Measurements from ENCODE around the gene NDUFA8. TPM values are rescaled to one million over a fixed set of nuclear protein-coding genes. Genes with fewer than 3 reads are reported as not detected.

NDUFA8 gene
- polyA plus RNA-seq, 1 experiment, result 52.4 TPM

- Histone ChIP-seq H3K4me3 (ENCODE audit: low read depth, low read length) (no peak overlapping the region), H3K27me3 (ENCODE audit: control insufficient read depth, insufficient read depth, low read length) (peaks cover 3% of the 10 kb centered on the region), H3K36me3 (ENCODE audit: control insufficient read depth, insufficient read depth, low read length) (no peaks in the 10 kb centered on the region)
- no peak for DNase-seq (ENCODE audit: low read depth)
- CTCF ChIA-PET, result interaction anchor here (1.5 to 1.6 kb wide), 2 partner anchors 16 to 186 kb away, joined by 4 to 6 read pairs; no protein-coding TSS in a partner anchor
- POLR2A ChIA-PET, result no interaction called here
- TF ChIP-seq CTCF (IDR thresholded peaks at IDR 0.05; ENCODE audit: insufficient read depth, low read depth, low read length), result no peak
Observed at GRCh38 chr9:122164286-122164685, 4.7 kb upstream of the NDUFA8 start.

GRCh38 chr9:122162415-122162814 lies 2.8 kb upstream of the NDUFA8 start:
- H3K4me3 ChIP-seq (ENCODE audit: low read depth, low read length), result no peak overlapping the region
- no peak for TF ChIP-seq CTCF (IDR thresholded peaks at IDR 0.05; ENCODE audit: insufficient read depth, low read depth, low read length)
- ChIA-PET POLR2A (no interaction called here), CTCF (no interaction called here)
- no peaks in the 10 kb centered on the region for H3K36me3 ChIP-seq (ENCODE audit: control insufficient read depth, insufficient read depth, low read length)
- H3K27me3 ChIP-seq (ENCODE audit: control insufficient read depth, insufficient read depth, low read length), result peaks cover 3% of the 10 kb centered on the region
- DNase-seq (ENCODE audit: low read depth), result no peak

GRCh38 chr9:122159925-122160246 lies 307 bp upstream of the NDUFA8 start:
- Histone ChIP-seq H3K27me3 (ENCODE audit: control insufficient read depth, insufficient read depth, low read length) (peaks cover 2% of the 10 kb centered on the region; the same call in 1 of the 2 replicates), H3K4me3 (ENCODE audit: low read depth, low read length) (peak overlapping the region; percentile 98), H3K36me3 (ENCODE audit: control insufficient read depth, insufficient read depth, low read length) (no peaks in the 10 kb centered on the region)
- POLR2A ChIA-PET, result interaction anchor here (0.5 kb wide), 1 partner anchor 15 kb away, joined by 3 read pairs; no protein-coding TSS in a partner anchor
- CTCF ChIA-PET, result interaction anchor here (1.1 kb wide), 1 partner anchor 14 kb away, joined by 5 read pairs; no protein-coding TSS in a partner anchor
- DNase-seq (ENCODE audit: low read depth), result no peak
- TF ChIP-seq CTCF (IDR thresholded peaks at IDR 0.05; ENCODE audit: insufficient read depth, low read depth, low read length), result no peak

- Histone ChIP-seq H3K36me3 (ENCODE audit: control insufficient read depth, insufficient read depth, low read length) (no peaks in the 10 kb centered on the region), H3K4me3 (ENCODE audit: low read depth, low read length) (no peak overlapping the region), H3K27me3 (ENCODE audit: control insufficient read depth, insufficient read depth, low read length) (no peaks in the 10 kb centered on the region; the same call in 1 of the 2 replicates)
- ChIA-PET CTCF (interaction anchor here (0.9 to 3.0 kb wide), 6 partner anchors 10 to 33 kb away, joined by 3 to 8 read pairs (median 4); no protein-coding TSS in a partner anchor), POLR2A (interaction anchor here (0.7 kb wide), 1 partner anchor 267 kb away, joined by 3 read pairs; no protein-coding TSS in a partner anchor)
- TF ChIP-seq CTCF (IDR thresholded peaks at IDR 0.05; ENCODE audit: insufficient read depth, low read depth, low read length), result peak; percentile 57
- no peak for DNase-seq (ENCODE audit: low read depth)
Observed at GRCh38 chr9:122158202-122158601, 1.4 kb downstream of the NDUFA8 start.

GRCh38 chr9:122155796-122156195 lies 3.8 kb downstream of the NDUFA8 start:
- ChIA-PET POLR2A (no interaction called here), CTCF (interaction anchor here (0.6 to 3.0 kb wide), 3 partner anchors 11 to 34 kb away, joined by 3 to 8 read pairs (median 3); no protein-coding TSS in a partner anchor)
- H3K36me3 ChIP-seq (ENCODE audit: control insufficient read depth, insufficient read depth, low read length), result peaks cover 1% of the 10 kb centered on the region; the same call in 1 of the 2 replicates
- H3K4me3 ChIP-seq (ENCODE audit: low read depth, low read length), result no peak overlapping the region
- no peaks in the 10 kb centered on the region for H3K27me3 ChIP-seq (ENCODE audit: control insufficient read depth, insufficient read depth, low read length)
- no peak for TF ChIP-seq CTCF (IDR thresholded peaks at IDR 0.05; ENCODE audit: insufficient read depth, low read depth, low read length)
- no peak for DNase-seq (ENCODE audit: low read depth)

All from BJ (cell line).